Sigmoid colon (tissue), 4 donors: ENCODE results near the gene COL1A1.

Source experiments
- CTCF ChIP-seq, 4 experiments: fragments of 450-650 bp in 3 of 4; fragments of 200-600 bp in 1 of 4; IDR thresholded peaks; one replicate each; pipeline ENCODE4 v1.5.1; 2016 to 2019; ENCODE audit warnings: antibody characterized with exemption in 4 of 4, mild to moderate bottlenecking in 3 of 4, moderate library complexity in 2 of 4
- EP300 ChIP-seq, 4 donors: sonication (generic); formaldehyde crosslinking; IDR thresholded peaks; one replicate each; pipeline ENCODE4 v1.6.1; 2017; ENCODE audit warnings: antibody characterized with exemption in 4 of 4
- POLR2AphosphoS5 ChIP-seq, 4 donors: sonication (generic); formaldehyde crosslinking; IDR thresholded peaks; one replicate each; pipeline ENCODE4 v1.6.1; 2017; ENCODE audit warnings: antibody characterized with exemption in 4 of 4

GRCh38 chr17:50209133-50209471, 7.7 kb upstream of the COL1A1 start:
- TF ChIP-seq CTCF (IDR thresholded peaks at IDR 0.05): no peak
- no peak for TF ChIP-seq EP300 (IDR thresholded peaks at IDR 0.05)
- TF ChIP-seq POLR2AphosphoS5 (IDR thresholded peaks at IDR 0.05): no peak
